ENCODE data around the gene B4GALNT3. TPM values are rescaled to one million over a fixed set of nuclear protein-coding genes. Genes with fewer than 3 reads are reported as not detected.
A peak's percentile ranks its signal among the peaks of the same experiment; 100 is the strongest.

The B4GALNT3 gene
- total and polyA plus RNA-seq, 2 of the 13 experiments (the other 11 are each of a cell fraction or from before 2014, with no cell fraction given), result 3.2 to 4.4 TPM

GRCh38 chr12:571795-572531, 112.2 kb downstream of the B4GALNT3 start (continued):
- peak; percentile 61 for TF ChIP-seq SALL1 (CRISPR knock-in tag; IDR thresholded peaks at IDR 0.05)
- no peak for TF ChIP-seq TBL1XR1 (IDR thresholded peaks at IDR 0.05; ENCODE audit: borderline replicate concordance, low read length, partially characterized antibody)
- TF ChIP-seq SMAD1 (CRISPR knock-in tag; IDR thresholded peaks at IDR 0.05; ENCODE audit: borderline replicate concordance, low read depth), result 0 out of 2 replicates have a peak, but pooled peaks have one; percentile 47
- no peak for TF ChIP-seq PBX3 (CRISPR knock-in tag; IDR thresholded peaks at IDR 0.05; ENCODE audit: borderline replicate concordance)
- TF ChIP-seq GPN1 (CRISPR knock-in tag; IDR thresholded peaks at IDR 0.05; ENCODE audit: borderline replicate concordance), result no peak
- no peak for TF ChIP-seq DRAP1 (CRISPR knock-in tag; IDR thresholded peaks at IDR 0.05)
- 0 out of 2 replicates have a peak, but pooled peaks have one; percentile 34 for TF ChIP-seq ZNF354B (CRISPR knock-in tag; IDR thresholded peaks at IDR 0.05)
- TF ChIP-seq GFI1 (CRISPR knock-in tag; IDR thresholded peaks at IDR 0.05; ENCODE audit: borderline replicate concordance), result no peak
- TF ChIP-seq THAP8 (CRISPR knock-in tag; IDR thresholded peaks at IDR 0.05; ENCODE audit: borderline replicate concordance), result no peak
- TF ChIP-seq ADNP (CRISPR knock-in tag; IDR thresholded peaks at IDR 0.05), result no peak
- TF ChIP-seq ZNF841 (CRISPR knock-in tag; IDR thresholded peaks at IDR 0.05; ENCODE audit: borderline replicate concordance), result no peak
- no peak; the same call in 1 of the 2 replicates for TF ChIP-seq GMEB1 (CRISPR knock-in tag; IDR thresholded peaks at IDR 0.05; ENCODE audit: borderline replicate concordance)
- no peak for TF ChIP-seq MZF1 (CRISPR knock-in tag; IDR thresholded peaks at IDR 0.05; ENCODE audit: borderline replicate concordance)
- no peak for TF ChIP-seq REL (CRISPR knock-in tag; conservative IDR thresholded peaks at IDR 0.05)
- peak; percentile 22; the same call in 1 of the 2 replicates for TF ChIP-seq KAT8 (CRISPR knock-in tag; IDR thresholded peaks at IDR 0.05)
- TF ChIP-seq JUN (CRISPR knock-in tag; IDR thresholded peaks at IDR 0.05), result no peak
- no peak for TF ChIP-seq GABPA (IDR thresholded peaks at IDR 0.05; ENCODE audit: low read depth, low read length)
- TF ChIP-seq GABPA (CRISPR knock-in tag; IDR thresholded peaks at IDR 0.05; ENCODE audit: low read depth), result no peak
- no peak for TF ChIP-seq IKZF4 (CRISPR knock-in tag; IDR thresholded peaks at IDR 0.05; ENCODE audit: borderline replicate concordance, low read depth, not compliant biosample characterization)
- peak; percentile 53 for TF ChIP-seq XRCC5 (optimal IDR thresholded peaks at IDR 0.05; ENCODE audit: low read length)
- TF ChIP-seq ZNF580 (CRISPR knock-in tag; IDR thresholded peaks at IDR 0.05; ENCODE audit: borderline replicate concordance, low read depth), result 0 out of 2 replicates have a peak, but pooled peaks have one; percentile 16
- TF ChIP-seq RARA (CRISPR knock-in tag; IDR thresholded peaks at IDR 0.05), result no peak; the same call in none of the 2 replicates
- TF ChIP-seq ZFP37 (CRISPR knock-in tag; IDR thresholded peaks at IDR 0.05; ENCODE audit: borderline replicate concordance), result no peak
